ENCODE measurements around the gene COL18A1. TPM values are rescaled to one million over a fixed set of nuclear protein-coding genes. Genes with fewer than 3 reads are reported as not detected.

COL18A1 gene
- polyA plus RNA-seq, 2 of the 4 experiments (the other 2 are of a cell fraction), result 17.3 to 88.4 TPM

DNA sequence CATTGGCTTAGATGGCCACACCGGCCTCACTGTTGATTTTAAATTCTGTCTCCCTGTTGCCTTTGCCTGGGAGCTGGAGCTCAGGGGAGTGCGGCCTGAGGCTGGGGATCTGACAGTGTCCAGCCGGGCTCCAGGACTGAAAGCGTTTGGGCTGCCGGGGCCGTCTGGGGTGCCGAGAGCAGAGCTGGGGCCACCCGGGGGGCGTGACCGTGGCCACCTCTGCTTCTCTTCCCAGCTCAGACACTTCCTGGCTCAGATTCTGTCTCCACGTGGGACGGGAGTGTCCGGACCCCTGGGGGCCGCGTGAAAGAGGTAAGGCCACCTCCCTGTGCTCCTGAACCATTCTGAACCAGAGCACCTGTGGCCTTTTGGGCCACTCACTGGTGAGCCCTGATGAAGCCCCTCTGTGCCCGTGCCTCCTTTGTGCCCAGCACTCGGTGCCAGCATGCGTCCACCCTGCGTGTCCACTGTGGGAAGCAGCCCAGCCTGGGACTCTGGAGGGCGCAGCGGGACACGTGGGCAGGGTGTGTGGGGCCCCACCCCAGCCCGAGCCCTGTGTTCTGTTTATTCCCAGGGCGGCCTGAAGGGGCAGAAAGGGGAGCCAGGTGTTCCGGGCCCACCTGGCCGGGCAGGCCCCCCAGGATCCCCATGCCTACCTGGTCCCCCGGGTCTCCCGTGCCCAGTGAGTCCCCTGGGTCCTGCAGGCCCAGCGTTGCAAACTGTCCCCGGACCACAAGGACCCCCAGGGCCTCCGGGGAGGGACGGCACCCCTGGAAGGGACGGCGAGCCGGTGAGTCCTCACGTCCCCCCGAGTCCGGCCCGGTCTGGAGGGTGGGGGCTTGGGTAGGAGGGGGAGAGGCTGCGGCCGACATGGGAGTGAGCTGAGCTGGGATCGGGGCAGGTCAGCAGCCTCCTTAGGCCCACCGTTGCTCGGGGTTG is 72.5 kb downstream of the COL18A1 start:
- H3K4me2 ChIP-seq, result no peak overlapping the region
- H3K9me3 ChIP-seq, result no peaks in the 10 kb centered on the region
- peak in 1 of 2 experiments; percentile 33; a peak in 4 of 6 replicates for ATAC-seq
- 0 out of 6 replicates have a peak overlapping the region, but pooled peaks of 1 of the 2 experiments have one; percentile 40 for H3K27ac ChIP-seq
- H3K4me3 ChIP-seq, result no peak overlapping the region
- ChIA-PET POLR2A (no interaction called here), CTCF (interaction anchor here (1.2 to 1.9 kb wide), 3 partner anchors 10 to 38 kb away, joined by 3 to 5 read pairs (median 4); no protein-coding TSS in a partner anchor)
- FAIRE-seq, result no peak
- no peak for DNase-seq (ENCODE audit: low read depth in 1 of 2, low spot score in 1 of 2)
- H3K4me1 ChIP-seq, result peaks cover 5% of the 10 kb centered on the region; the same call in 2 of the 3 replicates
- TF ChIP-seq CBX2 (IDR thresholded peaks at IDR 0.05; ENCODE audit: borderline replicate concordance, low read depth), result no peak
- no peak for TF ChIP-seq RNF2 (IDR thresholded peaks at IDR 0.05; ENCODE audit: borderline replicate concordance, low read depth)
- no peak for TF ChIP-seq JUN (IDR thresholded peaks at IDR 0.05)
- TF ChIP-seq, protein P1, sequence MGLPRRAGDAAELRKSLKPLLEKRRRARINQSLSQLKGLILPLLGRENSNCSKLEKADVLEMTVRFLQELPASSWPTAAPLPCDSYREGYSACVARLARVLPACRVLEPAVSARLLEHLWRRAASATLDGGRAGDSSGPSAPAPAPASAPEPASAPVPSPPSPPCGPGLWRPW (IDR thresholded peaks at IDR 0.05), result no peak
- 97% methylated on average over 10 of the region's 44 CpGs for WGBS (ENCODE audit: missing lambda C conversion rate)

DNA sequence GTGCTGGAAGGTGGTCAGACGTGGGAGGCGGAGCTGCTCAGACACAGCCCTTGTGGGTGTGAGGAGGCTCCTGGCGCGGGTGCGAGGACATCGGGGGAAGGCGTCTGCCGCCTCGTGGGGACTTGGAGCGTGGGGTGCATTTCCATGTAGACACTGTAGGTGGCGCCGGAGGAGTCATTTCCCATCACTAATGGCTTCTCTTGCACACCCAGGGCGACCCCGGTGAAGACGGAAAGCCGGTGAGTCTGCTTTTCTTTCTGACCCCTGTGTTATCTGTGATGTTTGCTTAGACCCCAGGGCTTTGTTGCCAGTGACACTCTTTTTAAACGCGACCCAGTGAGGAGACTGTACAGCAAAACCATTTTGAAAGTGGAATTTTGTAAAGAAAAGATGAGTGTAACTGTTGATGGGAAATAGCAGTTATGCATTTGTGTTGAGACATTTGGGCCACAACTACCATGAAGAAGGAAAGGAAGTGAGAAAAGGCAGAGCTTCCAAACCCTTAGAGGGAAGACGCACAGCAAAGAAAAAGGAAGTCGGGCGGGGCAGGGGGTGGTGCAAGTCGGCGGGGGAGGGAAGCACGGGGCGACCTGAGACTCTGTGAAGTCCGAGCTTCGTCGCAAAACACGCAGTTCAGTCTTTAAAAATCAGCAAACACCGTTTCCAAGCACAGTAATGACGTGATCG is 73.3 kb downstream of the COL18A1 start:
- peak in 1 of 2 experiments; percentile 46 for DNase-seq (ENCODE audit: low read depth in 1 of 2, low spot score in 1 of 2)
- H3K4me1 ChIP-seq, result no peaks in the 10 kb centered on the region
- WGBS (ENCODE audit: missing lambda C conversion rate), result 68% methylated on average over 31 of the region's 32 CpGs
- ChIA-PET CTCF (interaction anchor here (1.1 to 1.9 kb wide), 4 partner anchors 11 to 337 kb away, joined by 3 to 5 read pairs (median 4); no protein-coding TSS in a partner anchor), POLR2A (no interaction called here)
- H3K27ac ChIP-seq, result 0 out of 6 replicates have a peak overlapping the region, but pooled peaks of 1 of the 2 experiments have one; percentile 40
- no peak for FAIRE-seq
- no peak overlapping the region for H3K4me2 ChIP-seq
- TF ChIP-seq RARB (CRISPR knock-in tag; IDR thresholded peaks at IDR 0.05) (no peak), BHLHE40 (IDR thresholded peaks at IDR 0.05; ENCODE audit: low read depth, low read length) (no peak), RAD21 (conservative IDR thresholded peaks at IDR 0.05 in 1 of 2, IDR thresholded peaks at IDR 0.05 in 1 of 2) (peak in 1 of 2 experiments; percentile 23; a peak in 1 of 5 replicates)
- TF ChIP-seq, protein P2, sequence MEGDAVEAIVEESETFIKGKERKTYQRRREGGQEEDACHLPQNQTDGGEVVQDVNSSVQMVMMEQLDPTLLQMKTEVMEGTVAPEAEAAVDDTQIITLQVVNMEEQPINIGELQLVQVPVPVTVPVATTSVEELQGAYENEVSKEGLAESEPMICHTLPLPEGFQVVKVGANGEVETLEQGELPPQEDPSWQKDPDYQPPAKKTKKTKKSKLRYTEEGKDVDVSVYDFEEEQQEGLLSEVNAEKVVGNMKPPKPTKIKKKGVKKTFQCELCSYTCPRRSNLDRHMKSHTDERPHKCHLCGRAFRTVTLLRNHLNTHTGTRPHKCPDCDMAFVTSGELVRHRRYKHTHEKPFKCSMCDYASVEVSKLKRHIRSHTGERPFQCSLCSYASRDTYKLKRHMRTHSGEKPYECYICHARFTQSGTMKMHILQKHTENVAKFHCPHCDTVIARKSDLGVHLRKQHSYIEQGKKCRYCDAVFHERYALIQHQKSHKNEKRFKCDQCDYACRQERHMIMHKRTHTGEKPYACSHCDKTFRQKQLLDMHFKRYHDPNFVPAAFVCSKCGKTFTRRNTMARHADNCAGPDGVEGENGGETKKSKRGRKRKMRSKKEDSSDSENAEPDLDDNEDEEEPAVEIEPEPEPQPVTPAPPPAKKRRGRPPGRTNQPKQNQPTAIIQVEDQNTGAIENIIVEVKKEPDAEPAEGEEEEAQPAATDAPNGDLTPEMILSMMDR (IDR thresholded peaks at IDR 0.05), result peak; percentile 38
- H3K4me3 ChIP-seq, result no peak overlapping the region
- peak in 1 of 2 experiments; percentile 76; a peak in 3 of 6 replicates for ATAC-seq
- H3K9me3 ChIP-seq, result no peaks in the 10 kb centered on the region

DNA sequence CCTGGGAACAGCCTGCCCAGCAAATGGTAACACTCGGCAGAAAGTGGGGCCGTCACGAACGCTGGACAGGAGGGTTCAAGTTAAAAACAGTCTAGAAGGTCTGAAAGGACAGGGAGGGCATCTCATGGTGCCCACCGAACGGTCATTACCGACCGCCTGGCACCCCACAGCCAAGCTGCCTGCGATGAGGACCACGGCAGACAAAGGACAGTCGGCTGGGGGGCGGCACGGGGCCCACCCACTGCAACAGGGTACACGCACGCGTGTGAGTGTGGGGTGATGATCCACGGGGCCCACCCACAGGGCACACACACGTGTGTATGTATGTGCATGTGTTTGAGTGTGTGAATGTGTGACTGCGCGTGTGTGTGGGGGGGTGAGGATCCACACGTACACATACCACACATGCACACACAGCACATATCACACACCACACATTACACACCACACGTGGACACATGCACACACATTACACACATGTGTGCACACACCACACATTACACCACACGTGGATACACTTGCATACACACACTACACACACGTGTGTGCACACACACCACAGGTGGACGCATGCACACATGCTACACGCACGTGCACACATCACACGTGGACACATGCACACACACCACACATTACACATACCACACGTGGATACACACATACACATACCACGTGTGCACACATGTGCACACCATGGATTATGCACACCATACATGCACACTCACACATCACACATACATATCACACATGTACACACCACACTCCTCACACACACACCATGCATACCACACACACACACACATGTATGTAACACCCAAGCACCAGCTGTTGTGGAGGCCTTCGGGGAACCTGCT is 74.1 kb downstream of the COL18A1 start:
- 90% methylated on average over 26 of the region's 31 CpGs for WGBS (ENCODE audit: missing lambda C conversion rate)
- POLR2A ChIA-PET, result no interaction called here
- H3K9me3 ChIP-seq, result no peaks in the 10 kb centered on the region
- ATAC-seq, result no peak
- H3K4me3 ChIP-seq, result no peak overlapping the region
- TF ChIP-seq MAFK (IDR thresholded peaks at IDR 0.05; ENCODE audit: partially characterized antibody), result no peak
- TF ChIP-seq MYC (IDR thresholded peaks at IDR 0.05; ENCODE audit: borderline replicate concordance, low read length), result no peak
- no peak for TF ChIP-seq HEYL (CRISPR knock-in tag; IDR thresholded peaks at IDR 0.05)
- TF ChIP-seq, protein P3, sequence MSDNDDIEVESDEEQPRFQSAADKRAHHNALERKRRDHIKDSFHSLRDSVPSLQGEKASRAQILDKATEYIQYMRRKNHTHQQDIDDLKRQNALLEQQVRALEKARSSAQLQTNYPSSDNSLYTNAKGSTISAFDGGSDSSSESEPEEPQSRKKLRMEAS (IDR thresholded peaks at IDR 0.05), result no peak
- TF ChIP-seq EP300 (IDR thresholded peaks at IDR 0.05), result no peak
- TF ChIP-seq JUNB (IDR thresholded peaks at IDR 0.05), result no peak
- no peak for TF ChIP-seq RARB (CRISPR knock-in tag; IDR thresholded peaks at IDR 0.05)
- TF ChIP-seq FOXS1 (CRISPR knock-in tag; IDR thresholded peaks at IDR 0.05), result no peak
- TF ChIP-seq RAD21 (conservative IDR thresholded peaks at IDR 0.05 in 1 of 2, IDR thresholded peaks at IDR 0.05 in 1 of 2), result no peak
- TF ChIP-seq EHF (CRISPR knock-in tag; IDR thresholded peaks at IDR 0.05), result no peak
- TF ChIP-seq GATA3 (IDR thresholded peaks at IDR 0.05; ENCODE audit: borderline replicate concordance), result no peak
- no peak for TF ChIP-seq FOSB (CRISPR knock-in tag; IDR thresholded peaks at IDR 0.05)
- no peak for TF ChIP-seq HOXB5 (CRISPR knock-in tag; IDR thresholded peaks at IDR 0.05)
- TF ChIP-seq CHD4 (IDR thresholded peaks at IDR 0.05; ENCODE audit: borderline replicate concordance), result no peak
- TF ChIP-seq CBX2 (IDR thresholded peaks at IDR 0.05; ENCODE audit: borderline replicate concordance, low read depth), result no peak
- TF ChIP-seq, protein P4, sequence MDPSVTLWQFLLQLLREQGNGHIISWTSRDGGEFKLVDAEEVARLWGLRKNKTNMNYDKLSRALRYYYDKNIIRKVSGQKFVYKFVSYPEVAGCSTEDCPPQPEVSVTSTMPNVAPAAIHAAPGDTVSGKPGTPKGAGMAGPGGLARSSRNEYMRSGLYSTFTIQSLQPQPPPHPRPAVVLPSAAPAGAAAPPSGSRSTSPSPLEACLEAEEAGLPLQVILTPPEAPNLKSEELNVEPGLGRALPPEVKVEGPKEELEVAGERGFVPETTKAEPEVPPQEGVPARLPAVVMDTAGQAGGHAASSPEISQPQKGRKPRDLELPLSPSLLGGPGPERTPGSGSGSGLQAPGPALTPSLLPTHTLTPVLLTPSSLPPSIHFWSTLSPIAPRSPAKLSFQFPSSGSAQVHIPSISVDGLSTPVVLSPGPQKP (IDR thresholded peaks at IDR 0.05; ENCODE audit: low read depth, low read length), result no peak
- no peak for TF ChIP-seq HOXB13 (CRISPR knock-in tag; IDR thresholded peaks at IDR 0.05; ENCODE audit: low read depth)
- TF ChIP-seq TP53 (CRISPR knock-in tag; IDR thresholded peaks at IDR 0.05), result no peak
- CTCF ChIA-PET, result interaction anchor here (1.1 to 1.9 kb wide), 4 partner anchors 15 to 338 kb away, joined by 3 to 4 read pairs (median 3); no protein-coding TSS in a partner anchor
- H3K27ac ChIP-seq, result no peak overlapping the region
- H3K4me2 ChIP-seq, result no peak overlapping the region
- no peak for DNase-seq (ENCODE audit: low read depth in 1 of 2, low spot score in 1 of 2)
- H3K4me1 ChIP-seq, result no peaks in the 10 kb centered on the region
- FAIRE-seq, result no peak

Measured in A549 (cell line).